Measurements from ENCODE around the gene CAVIN1. TPM values are rescaled to one million over a fixed set of nuclear protein-coding genes. Genes with fewer than 3 reads are reported as not detected.
"Not testable (repeated sequence)": the region's sequence is repeated elsewhere in the genome, so short reads cannot be mapped to it uniquely, and the experiment has no call there.

Gene CAVIN1
- total RNA-seq, 2 experiments from 2014 or later, result 5.1 to 5.3 TPM

DNA sequence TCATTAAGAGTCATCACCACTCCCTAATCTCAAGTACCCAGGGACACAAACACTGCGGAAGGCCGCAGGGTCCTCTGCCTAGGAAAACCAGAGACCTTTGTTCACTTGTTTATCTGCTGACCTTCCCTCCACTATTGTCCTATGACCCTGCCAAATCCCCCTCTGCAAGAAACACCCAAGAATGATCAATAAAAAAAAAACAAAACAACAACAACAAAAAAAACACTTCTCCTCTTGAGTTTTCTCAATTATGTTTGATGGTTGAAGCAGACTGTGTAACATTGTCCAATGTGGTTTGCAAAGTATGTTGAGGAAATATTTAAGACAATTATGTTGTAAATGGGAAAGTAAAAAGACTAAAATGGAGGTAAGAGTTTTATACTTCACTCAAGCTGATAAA lies 26.8 kb upstream of the CAVIN1 start:
- DNase-seq; POLR2A ChIA-PET; ATAC-seq (ENCODE audit: low read depth); H3K36me3 Mint-ChIP-seq; H3K4me1 Mint-ChIP-seq; H3K27ac Mint-ChIP-seq; H3K9me3 Mint-ChIP-seq; H3K4me3 Mint-ChIP-seq: not testable (repeated sequence)
- H3K27me3 Mint-ChIP-seq, result peaks cover 25% of the 10 kb centered on the region

DNA sequence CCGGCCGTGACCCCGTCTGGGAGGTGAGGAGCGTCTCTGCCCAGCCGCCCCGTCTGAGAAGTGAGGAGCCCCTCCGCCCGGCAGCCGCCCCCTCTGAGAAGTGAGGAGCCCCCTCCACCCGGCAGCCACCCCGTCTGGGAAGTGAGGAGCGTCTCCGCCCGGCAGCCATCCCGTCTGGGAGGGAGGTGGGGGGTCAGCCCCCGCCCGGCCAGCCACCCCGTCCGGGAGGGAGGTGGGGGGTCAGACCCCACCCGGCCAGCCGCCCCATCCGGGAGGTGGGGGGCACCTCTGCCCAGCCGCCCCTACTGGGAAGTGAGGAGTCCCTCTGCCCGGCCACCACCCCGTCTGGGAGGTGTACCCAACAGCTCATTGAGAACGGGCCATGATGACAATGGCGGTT lies 26.1 kb upstream of the CAVIN1 start:
- H3K27ac Mint-ChIP-seq; H3K36me3 Mint-ChIP-seq; H3K9me3 Mint-ChIP-seq; H3K4me3 Mint-ChIP-seq; H3K4me1 Mint-ChIP-seq; ATAC-seq (ENCODE audit: low read depth); POLR2A ChIA-PET; DNase-seq: not testable (repeated sequence)
- H3K27me3 Mint-ChIP-seq, result peaks cover 23% of the 10 kb centered on the region

DNA sequence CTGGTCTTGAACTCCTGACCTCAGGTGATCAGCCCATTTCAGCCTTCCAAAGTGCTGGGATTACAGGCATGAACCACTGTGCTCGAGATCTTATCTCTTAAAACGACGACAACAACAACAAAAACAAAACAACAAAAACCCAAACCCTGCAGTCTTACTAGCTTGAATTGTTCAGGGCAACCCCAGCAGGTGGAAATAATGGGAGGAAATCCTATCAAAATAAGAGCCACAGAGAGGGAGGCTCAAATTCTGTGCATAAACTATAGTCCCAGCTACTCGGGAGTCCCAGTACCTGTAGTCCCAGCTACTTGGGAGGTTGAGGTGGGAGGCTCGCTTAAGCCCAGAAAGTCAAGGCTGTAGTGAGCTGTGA lies 19.1 kb upstream of the CAVIN1 start:
- Mint-ChIP-seq H3K27ac (peak overlapping the region; percentile 26), H3K27me3 (peaks cover 11% of the 10 kb centered on the region), H3K4me3 (peak overlapping the region; percentile 2), H3K4me1 (peaks cover 6% of the 10 kb centered on the region), H3K36me3 (no peaks in the 10 kb centered on the region), H3K9me3 (no peaks in the 10 kb centered on the region)
- POLR2A ChIA-PET, result interaction anchor here (0.6 kb wide), 1 partner anchor 14 kb away, joined by 3 read pairs; no protein-coding TSS in a partner anchor
- no peak for DNase-seq
- ATAC-seq (ENCODE audit: low read depth), result no peak

DNA sequence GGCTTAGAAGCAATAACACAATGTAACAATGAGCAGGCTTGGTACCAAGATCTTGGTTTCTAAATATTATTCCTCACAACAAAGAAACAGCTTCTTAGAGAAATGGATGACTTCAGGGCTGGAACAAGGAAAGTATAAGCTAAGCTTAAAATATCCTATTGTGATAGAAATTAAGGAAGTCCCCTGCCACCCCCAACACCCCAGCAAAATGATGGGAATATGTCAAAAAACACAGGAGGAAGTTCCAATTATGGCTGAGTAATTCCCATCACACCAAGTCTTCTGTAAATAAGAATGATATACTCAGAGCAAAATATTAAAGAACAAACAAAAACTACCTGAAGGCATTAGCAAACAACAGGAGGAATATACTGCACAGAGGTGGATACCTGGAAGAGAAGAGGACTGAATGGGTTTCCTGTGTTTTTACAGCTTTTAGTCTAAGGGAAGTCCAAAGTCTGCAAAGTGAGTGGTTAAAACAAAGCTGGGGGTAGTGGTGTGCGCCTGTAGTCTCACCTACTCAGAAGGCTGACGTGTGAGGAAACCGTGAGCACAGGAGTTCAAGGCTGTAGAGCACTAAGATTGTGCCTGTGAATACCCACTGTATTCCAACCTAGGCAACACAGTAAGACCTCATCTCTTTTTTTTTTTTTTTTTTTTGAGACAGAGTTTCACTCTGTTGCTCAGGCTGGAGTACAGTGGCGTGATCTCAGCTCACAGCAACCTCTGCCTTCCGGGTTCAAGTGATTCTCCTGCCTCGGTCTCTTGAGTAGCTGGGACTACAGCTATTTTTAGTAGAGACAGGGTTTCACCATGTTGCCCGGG lies 18.5 kb upstream of the CAVIN1 start:
- Mint-ChIP-seq H3K9me3 (no peaks in the 10 kb centered on the region), H3K4me1 (peaks cover 6% of the 10 kb centered on the region), H3K27me3 (peaks cover 11% of the 10 kb centered on the region), H3K27ac (peak overlapping the region; percentile 26), H3K4me3 (peak overlapping the region; percentile 2), H3K36me3 (no peaks in the 10 kb centered on the region)
- ATAC-seq (ENCODE audit: low read depth) (peak; percentile 77), DNase-seq (no peak)
- POLR2A ChIA-PET, result interaction anchor here (0.6 kb wide), 1 partner anchor 15 kb away, joined by 3 read pairs; no protein-coding TSS in a partner anchor

DNA sequence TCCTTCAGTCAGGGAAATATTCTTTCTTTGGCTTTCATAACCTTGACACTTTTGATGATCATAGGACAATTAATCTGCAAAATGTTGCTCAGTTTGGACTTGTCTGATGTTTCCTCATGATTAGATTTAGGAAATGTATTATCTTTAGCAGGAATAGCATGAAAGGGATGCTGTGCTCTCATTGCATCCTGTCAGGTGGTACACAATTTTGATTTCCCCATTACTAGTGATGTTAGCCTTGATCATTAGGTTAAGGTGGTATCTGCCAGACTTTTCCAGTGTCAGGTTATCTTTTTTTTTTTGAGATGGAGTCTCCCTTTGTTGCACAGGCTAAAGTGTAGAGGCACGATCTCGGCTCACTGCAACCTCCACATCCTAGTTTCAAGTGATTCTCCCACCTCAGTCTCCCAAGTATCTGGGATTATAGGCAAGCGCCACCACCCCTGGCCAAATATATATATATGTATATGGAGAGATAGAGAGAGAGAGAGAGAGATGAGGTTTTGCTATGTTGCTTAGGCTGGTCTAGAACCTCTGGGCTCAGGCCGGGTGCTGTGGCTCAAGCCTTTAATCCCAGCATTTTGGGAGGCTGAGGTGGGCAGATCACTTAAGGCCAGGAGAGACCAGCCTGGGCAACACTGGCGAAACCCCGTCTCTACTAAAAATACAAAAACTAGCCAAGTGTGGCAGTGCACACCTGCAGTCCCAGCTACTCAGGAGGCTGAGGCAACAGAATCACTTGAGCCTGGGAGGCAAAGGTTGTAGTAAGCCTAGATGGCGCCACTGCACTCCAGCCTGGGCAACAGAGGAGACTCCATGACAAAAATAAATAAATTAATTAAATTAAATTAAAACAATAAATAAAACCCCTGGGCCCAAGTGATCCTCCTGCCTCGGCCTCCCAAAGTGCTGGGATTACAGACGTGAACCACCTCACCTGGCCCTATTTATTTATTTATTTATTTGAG lies 15.8 kb upstream of the CAVIN1 start:
- Mint-ChIP-seq H3K27me3 (peaks cover 12% of the 10 kb centered on the region), H3K9me3 (no peaks in the 10 kb centered on the region), H3K36me3 (no peaks in the 10 kb centered on the region), H3K27ac (no peak overlapping the region), H3K4me1 (peaks cover 6% of the 10 kb centered on the region), H3K4me3 (no peak overlapping the region)
- DNase-seq (peak; percentile 47), ATAC-seq (ENCODE audit: low read depth) (peak; percentile 63)
- POLR2A ChIA-PET, result interaction anchor here (0.6 kb wide), 1 partner anchor 21 kb away, joined by 3 read pairs; no protein-coding TSS in a partner anchor

DNA sequence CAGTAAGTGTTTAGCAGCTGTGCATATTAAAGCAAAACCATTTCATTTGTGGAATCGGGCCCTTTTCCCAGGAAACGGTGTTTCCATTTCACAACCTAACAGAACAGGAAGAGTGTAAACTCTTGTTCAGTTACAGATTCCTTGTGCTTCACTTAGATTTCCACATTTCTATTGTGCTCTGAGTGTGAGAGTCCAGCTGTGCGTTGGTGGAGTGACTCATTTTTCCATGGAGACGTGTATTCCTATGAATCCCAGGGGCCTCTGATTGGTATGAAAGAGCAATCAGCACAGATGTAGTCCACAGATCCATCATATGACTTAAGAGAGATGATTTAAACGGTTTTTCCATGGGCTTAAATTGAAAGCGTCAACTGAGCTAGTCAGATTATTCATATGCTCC lies 13.3 kb upstream of the CAVIN1 start:
- H3K4me1 Mint-ChIP-seq, result peaks cover under 1% of the 10 kb centered on the region
- no peaks in the 10 kb centered on the region for H3K36me3 Mint-ChIP-seq
- no peak overlapping the region for H3K27ac Mint-ChIP-seq
- DNase-seq, result no peak
- no peak for ATAC-seq (ENCODE audit: low read depth)
- H3K4me3 Mint-ChIP-seq, result no peak overlapping the region
- H3K9me3 Mint-ChIP-seq, result no peaks in the 10 kb centered on the region
- peaks cover 13% of the 10 kb centered on the region for H3K27me3 Mint-ChIP-seq
- POLR2A ChIA-PET, result no interaction called here

DNA sequence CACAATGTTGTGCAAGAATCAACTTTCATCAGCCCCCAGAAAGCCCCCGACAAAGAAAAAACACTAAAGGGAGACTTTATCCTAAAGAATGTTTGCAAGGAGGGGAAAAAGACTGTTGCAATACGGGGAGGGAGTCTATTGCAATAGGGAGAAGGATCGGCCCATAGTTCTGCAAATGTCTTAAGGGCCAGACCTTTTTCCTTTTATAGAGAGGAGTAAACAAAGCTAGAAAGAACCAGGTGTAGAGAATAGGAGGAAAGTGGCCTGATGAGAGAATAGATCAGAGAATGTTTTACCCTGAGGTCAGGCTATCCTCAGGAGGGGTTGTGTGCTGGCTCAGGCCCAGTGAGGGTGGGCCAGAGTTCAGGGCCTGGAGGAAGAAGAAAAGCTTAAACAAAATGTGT lies 8.7 kb upstream of the CAVIN1 start:
- Mint-ChIP-seq H3K4me3 (no peak overlapping the region), H3K9me3 (no peaks in the 10 kb centered on the region), H3K27ac (no peak overlapping the region), H3K36me3 (no peaks in the 10 kb centered on the region), H3K4me1 (no peaks in the 10 kb centered on the region), H3K27me3 (peaks cover 27% of the 10 kb centered on the region)
- ATAC-seq (ENCODE audit: low read depth), result no peak
- POLR2A ChIA-PET, result no interaction called here
- DNase-seq, result no peak

DNA sequence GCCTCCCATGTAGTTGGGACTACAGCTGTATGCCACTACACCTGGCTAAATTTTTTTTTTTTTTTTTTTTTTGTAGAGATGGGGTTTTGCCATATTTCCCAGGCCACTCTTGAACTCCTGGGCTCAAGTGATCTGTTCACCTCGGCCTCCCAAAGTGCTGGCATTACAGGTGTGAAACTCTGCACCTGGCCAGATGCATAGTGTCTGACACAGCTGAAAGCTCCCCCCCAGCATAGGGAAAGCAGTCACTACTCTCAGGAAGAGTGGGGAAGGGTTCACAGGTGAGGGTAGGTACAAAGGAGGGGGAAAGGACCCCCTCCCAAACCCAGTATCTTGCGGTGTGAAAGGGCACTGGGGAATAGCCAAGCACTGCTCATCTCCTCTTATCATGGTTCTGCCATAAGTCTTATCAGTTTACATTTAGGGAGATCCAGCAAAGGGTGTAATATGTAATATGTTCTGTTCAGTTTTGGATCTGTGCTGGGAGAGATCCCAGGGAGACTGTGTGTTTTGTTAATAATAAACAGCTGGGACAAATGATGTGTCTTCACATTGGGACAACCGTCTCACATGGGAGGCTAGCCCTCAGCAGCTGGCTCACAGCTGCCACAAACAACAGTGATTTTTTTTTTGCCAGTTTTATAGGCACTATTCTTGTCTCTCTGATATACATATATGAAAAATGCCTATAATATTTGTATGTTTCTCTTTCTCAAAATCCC lies 6.8 kb upstream of the CAVIN1 start:
- no peaks in the 10 kb centered on the region for H3K9me3 Mint-ChIP-seq
- no peaks in the 10 kb centered on the region for H3K36me3 Mint-ChIP-seq
- DNase-seq (no peak), ATAC-seq (ENCODE audit: low read depth) (no peak)
- no peak overlapping the region for H3K27ac Mint-ChIP-seq
- no peaks in the 10 kb centered on the region for H3K4me1 Mint-ChIP-seq
- no peak overlapping the region for H3K4me3 Mint-ChIP-seq
- peaks cover 34% of the 10 kb centered on the region for H3K27me3 Mint-ChIP-seq
- POLR2A ChIA-PET, result interaction anchor here (0.6 kb wide), 1 partner anchor 100 kb away, joined by 3 read pairs; no protein-coding TSS in a partner anchor

DNA sequence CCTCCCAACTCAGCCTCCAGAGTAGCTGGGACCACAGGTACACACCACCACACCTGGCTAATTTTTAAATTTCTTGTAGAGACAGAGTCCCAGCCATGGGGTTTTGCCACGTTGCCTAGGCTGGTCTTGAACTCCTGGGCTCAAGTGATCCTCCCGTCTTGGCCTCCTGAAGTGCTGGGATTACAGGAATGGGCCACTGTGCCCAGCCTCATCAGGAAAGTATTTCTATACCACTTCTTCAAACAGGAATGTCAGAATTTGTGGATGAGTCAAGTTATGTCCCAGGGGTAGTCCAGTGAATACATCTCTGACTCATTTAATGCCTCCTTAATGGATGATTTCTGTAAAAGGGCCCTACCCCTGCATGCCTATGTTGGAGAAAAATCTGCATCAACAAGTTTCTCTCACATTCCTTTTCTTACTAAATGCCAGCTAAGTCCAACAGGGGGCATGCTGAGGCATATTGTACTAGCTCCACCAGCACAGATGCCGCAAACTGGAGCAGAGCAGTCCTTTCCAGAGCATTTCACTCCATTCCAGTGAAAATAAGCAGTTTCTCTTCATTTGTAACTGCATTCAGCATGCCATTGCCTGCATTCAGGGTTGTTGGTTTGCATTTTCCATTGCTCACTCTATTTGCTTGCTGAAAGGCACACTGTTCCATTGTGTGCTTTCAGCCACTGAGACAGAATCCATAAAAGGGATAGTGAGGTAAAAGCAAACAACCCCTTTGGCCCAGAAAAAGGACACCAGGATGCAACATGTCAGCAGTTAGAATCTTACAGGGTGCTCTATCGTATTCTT lies 5.3 kb upstream of the CAVIN1 start:
- Mint-ChIP-seq H3K4me1 (no peaks in the 10 kb centered on the region), H3K36me3 (no peaks in the 10 kb centered on the region), H3K27me3 (peaks cover 46% of the 10 kb centered on the region), H3K27ac (no peak overlapping the region), H3K9me3 (no peaks in the 10 kb centered on the region), H3K4me3 (no peak overlapping the region)
- ATAC-seq (ENCODE audit: low read depth), result peak; percentile 56
- DNase-seq, result no peak
- POLR2A ChIA-PET, result interaction anchor here (0.6 kb wide), 1 partner anchor 180 kb away, joined by 4 read pairs; no protein-coding TSS in a partner anchor

DNA sequence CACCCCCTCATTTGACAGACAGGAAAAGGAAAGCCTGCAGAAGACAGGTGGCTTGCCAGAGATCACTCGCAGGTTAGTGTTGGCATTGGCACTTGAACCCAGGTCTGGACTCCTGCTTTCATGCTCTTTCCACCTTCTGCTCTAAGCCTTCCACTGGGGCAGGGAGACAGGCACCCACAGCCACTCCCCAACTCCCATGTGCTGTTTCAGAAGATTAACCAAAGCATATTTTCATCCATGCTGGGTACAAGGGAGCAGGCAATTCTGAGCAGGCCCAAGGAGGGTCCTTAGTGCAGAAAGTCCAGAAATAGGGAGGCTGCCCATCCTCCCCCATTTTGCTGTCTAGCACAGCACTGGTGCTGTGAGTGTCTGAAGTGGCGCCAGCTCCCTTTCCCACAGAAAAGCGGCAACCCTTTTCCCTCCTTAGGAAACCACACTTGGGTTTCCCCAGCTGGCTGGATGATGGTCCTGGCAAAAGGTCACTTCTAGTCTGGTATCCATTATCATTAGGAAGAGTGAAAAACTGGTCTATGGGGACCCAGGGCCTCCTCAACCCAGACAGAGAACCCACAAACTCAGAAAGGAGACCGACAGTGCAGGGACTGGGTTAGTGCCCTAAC lies 2.0 kb upstream of the CAVIN1 start:
- DNase-seq (no peak), ATAC-seq (ENCODE audit: low read depth) (no peak)
- peaks cover 57% of the 10 kb centered on the region for H3K27me3 Mint-ChIP-seq
- POLR2A ChIA-PET, result no interaction called here
- H3K27ac Mint-ChIP-seq, result no peak overlapping the region
- H3K36me3 Mint-ChIP-seq, result no peaks in the 10 kb centered on the region
- H3K9me3 Mint-ChIP-seq, result no peaks in the 10 kb centered on the region
- no peak overlapping the region for H3K4me3 Mint-ChIP-seq
- H3K4me1 Mint-ChIP-seq, result peaks cover 8% of the 10 kb centered on the region

DNA sequence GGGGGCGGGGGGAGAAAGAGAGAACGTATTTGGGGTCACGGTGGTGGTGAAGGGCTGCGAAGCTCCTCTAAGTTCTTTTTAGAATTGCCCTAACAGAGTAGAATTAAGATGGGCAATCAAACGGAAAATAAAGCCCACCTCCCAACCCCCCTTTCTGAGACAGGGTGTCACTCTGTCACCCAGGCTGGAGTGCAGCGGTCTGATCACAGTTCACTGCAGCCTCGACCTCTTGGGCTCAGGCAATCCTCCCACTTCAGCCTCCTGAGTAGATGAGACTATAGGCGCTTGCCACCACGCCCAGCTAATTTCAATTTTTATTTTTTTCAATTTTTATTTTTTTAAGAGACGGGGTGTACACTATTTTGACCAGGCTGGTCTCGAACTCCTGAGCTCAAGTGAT lies 710 bp upstream of the CAVIN1 start:
- Mint-ChIP-seq H3K27ac (no peak overlapping the region), H3K9me3 (no peaks in the 10 kb centered on the region)
- POLR2A ChIA-PET, result interaction anchor here (0.7 kb wide), 1 partner anchor 65 kb away, joined by 3 read pairs; no protein-coding TSS in a partner anchor

DNA sequence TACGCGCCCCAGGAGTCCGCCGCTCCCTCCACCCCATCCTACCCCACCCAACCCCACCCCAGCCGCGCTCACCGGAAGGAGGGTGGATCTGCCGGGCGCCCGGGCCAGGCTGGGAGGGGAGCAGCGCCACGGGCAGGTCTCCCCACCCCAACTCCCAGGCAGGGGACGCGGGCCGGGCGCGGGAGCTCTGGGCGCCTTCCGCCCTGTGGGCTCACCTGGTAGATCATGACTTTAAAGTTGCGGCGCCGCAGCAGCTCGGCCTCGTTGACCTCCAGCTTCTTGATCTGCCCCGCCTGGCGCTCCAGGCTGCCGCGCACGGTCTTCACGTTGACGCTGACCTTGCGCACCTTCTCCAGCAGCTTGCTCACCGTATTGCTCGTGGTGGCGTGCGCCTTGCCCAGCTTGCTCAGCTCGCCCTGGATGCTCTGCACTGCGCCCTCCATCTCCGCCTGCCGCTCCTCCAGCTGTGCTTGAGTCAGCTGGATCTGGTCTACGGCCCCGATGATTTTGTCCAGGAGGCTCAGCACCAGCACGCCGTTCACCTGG lies 571 bp downstream of the CAVIN1 start:
- peak; percentile 68 for ATAC-seq (ENCODE audit: low read depth)
- peak; percentile 61 for DNase-seq
- H3K9me3 Mint-ChIP-seq, result no peaks in the 10 kb centered on the region
- H3K4me1 Mint-ChIP-seq, result peaks cover 11% of the 10 kb centered on the region
- no peaks in the 10 kb centered on the region for H3K36me3 Mint-ChIP-seq
- H3K27ac Mint-ChIP-seq, result peak overlapping the region; percentile 49
- H3K4me3 Mint-ChIP-seq, result peak overlapping the region; percentile 88
- H3K27me3 Mint-ChIP-seq, result peaks cover 59% of the 10 kb centered on the region
- POLR2A ChIA-PET, result interaction anchor here (1.4 kb wide), 1 partner anchor 145 kb away, joined by 4 read pairs; the partner anchor contains the start of gene MLX

More for the DNA sequence above, 710 bp upstream of the CAVIN1 start:
- Mint-ChIP-seq H3K27me3 (peaks cover 62% of the 10 kb centered on the region), H3K4me3 (peak overlapping the region; percentile 88), H3K4me1 (peaks cover 11% of the 10 kb centered on the region), H3K36me3 (no peaks in the 10 kb centered on the region)
- DNase-seq (no peak), ATAC-seq (ENCODE audit: low read depth) (no peak)

Measured in activated naive CD8-positive, alpha-beta T cell treated with anti-CD3 and anti-CD28 coated beads, Interleukin-2, amount 10 ng/mL, durations not matched to agents 7 days and 5 days (primary cell).